BJ (cell line): Measurements from ENCODE around the gene TEX19. TPM values are rescaled to one million over a fixed set of nuclear protein-coding genes. Genes with fewer than 3 reads are reported as not detected.

Source experiments
- CTCF ChIA-PET: fragments of 350-600 bp; formaldehyde crosslinking; extraction: SDS; loops from one replicate; lab custom pipeline; 2021; ENCODE audit warnings: antibody characterized with exemption, inconsistent platforms; lab: Yijun Ruan, JAX
- POLR2A ChIA-PET: fragments of 300-600 bp; sonication (Branson Sonifier 250); formaldehyde crosslinking; extraction: SDS; loops from one replicate; lab custom pipeline; 2021; ENCODE audit warnings: antibody characterized with exemption; lab: Charles Lee
- DNase-seq: peaks from one replicate; pipeline ENCODE4 v3.0.0-alpha.2; 2011; ENCODE audit warnings: low read depth
- H3K27me3 ChIP-seq: 2 replicates; pipeline ENCODE4 v1.6.0; 2011; ENCODE audit warnings: low read length; ENCODE audit not compliant: control insufficient read depth, insufficient read depth
- H3K36me3 ChIP-seq: 2 replicates; pipeline ENCODE4 v1.5.1; 2011; ENCODE audit warnings: low read length; ENCODE audit not compliant: control insufficient read depth, insufficient read depth
- H3K4me3 ChIP-seq: 2 replicates; pipeline ENCODE4 v1.5.1; 2011; ENCODE audit warnings: low read depth, mild to moderate bottlenecking, control low read depth, low read length
- CTCF ChIP-seq: IDR thresholded peaks from 2 replicates; pipeline ENCODE4 v1.5.1; 2011; ENCODE audit warnings: low read depth, mild to moderate bottlenecking, control low read depth, inconsistent platforms, low read length, moderate library complexity; ENCODE audit not compliant: insufficient read depth
- polyA plus RNA-seq: library from polyadenylated mRNA; depleted of rRNA; stranded (reverse); fragments of >200 nt; gene quantifications from 2 replicates; pipeline ENCODE4 v1.2.3, GENCODE V29; 2011

TEX19 gene
- polyA plus RNA-seq, 1 experiment = 0.06 TPM

- H3K4me3 ChIP-seq = no peak overlapping the region
- ChIA-PET POLR2A (no interaction called here), CTCF (interaction anchor here (0.6 to 2.5 kb wide), 7 partner anchors 8 to 387 kb away, joined by 3 to 10 read pairs (median 6); no protein-coding TSS in a partner anchor)
- H3K36me3 ChIP-seq = no peaks in the 10 kb centered on the region
- no peaks in the 10 kb centered on the region for H3K27me3 ChIP-seq
- DNase-seq = no peak
- TF ChIP-seq CTCF = no peak
Observed at GRCh38 chr17:82322526-82323453, 36.3 kb upstream of the TEX19 start.

GRCh38 chr17:82323514-82324234 lies 35.4 kb upstream of the TEX19 start:
- no peak overlapping the region for H3K4me3 ChIP-seq
- POLR2A ChIA-PET = no interaction called here
- H3K27me3 ChIP-seq = no peaks in the 10 kb centered on the region
- no peak for TF ChIP-seq CTCF
- no peaks in the 10 kb centered on the region for H3K36me3 ChIP-seq
- DNase-seq = no peak
- CTCF ChIA-PET = interaction anchor here (0.6 to 2.5 kb wide), 2 partner anchors 23 to 386 kb away, joined by 3 to 7 read pairs; no protein-coding TSS in a partner anchor

GRCh38 chr17:82324566-82325285 lies 34.3 kb upstream of the TEX19 start:
- POLR2A ChIA-PET = no interaction called here
- H3K4me3 ChIP-seq = no peak overlapping the region
- DNase-seq = no peak
- CTCF ChIA-PET = interaction anchor here (2.5 kb wide), 1 partner anchor 24 kb away, joined by 7 read pairs; no protein-coding TSS in a partner anchor
- H3K36me3 ChIP-seq = no peaks in the 10 kb centered on the region
- no peak for TF ChIP-seq CTCF
- H3K27me3 ChIP-seq = no peaks in the 10 kb centered on the region

- Histone ChIP-seq H3K4me3 (no peak overlapping the region), H3K27me3 (no peaks in the 10 kb centered on the region), H3K36me3 (no peaks in the 10 kb centered on the region)
- no peak for TF ChIP-seq CTCF
- CTCF ChIA-PET = interaction anchor here (2.5 kb wide), 1 partner anchor 25 kb away, joined by 7 read pairs; no protein-coding TSS in a partner anchor
- DNase-seq = no peak
- POLR2A ChIA-PET = no interaction called here
Observed at GRCh38 chr17:82325286-82326180, 33.5 kb upstream of the TEX19 start.
